Lower lobe of right lung (tissue), 2 donors: Measurements from ENCODE around the gene SEZ6L. TPM values are rescaled to one million over a fixed set of nuclear protein-coding genes. Genes with fewer than 3 reads are reported as not detected.

Experiments used
- ATAC-seq, 2 donors: fragments of 200-7000 bp; cut with Tn5 transposase; one replicate each; pipeline ENCODE4 v1.9.1; 2020 to 2022; ENCODE audit warnings: mild to moderate bottlenecking in 2 of 2, moderate library complexity in 2 of 2
- DNase-seq: peaks from one replicate; pipeline ENCODE4 v3.0.0-alpha.2; 2020
- H3K27ac ChIP-seq: fragments of 200-600 bp; one replicate; pipeline ENCODE4 v1.8.0; 2022
- H3K27me3 ChIP-seq: fragments of 200-600 bp; one replicate; pipeline ENCODE4 v1.8.0; 2022; ENCODE audit warnings: low read depth
- H3K36me3 ChIP-seq: fragments of 200-600 bp; one replicate; pipeline ENCODE4 v1.8.0; 2022; ENCODE audit warnings: mild to moderate bottlenecking
- H3K4me1 ChIP-seq: fragments of 200-600 bp; one replicate; pipeline ENCODE4 v1.8.0; 2022
- H3K4me3 ChIP-seq: fragments of 200-600 bp; one replicate; pipeline ENCODE4 v1.8.0; 2022; ENCODE audit warnings: mild to moderate bottlenecking
- H3K9me3 ChIP-seq: fragments of 200-600 bp; one replicate; pipeline ENCODE4 v1.8.0; 2022
- CTCF ChIP-seq: fragments of 200-600 bp; IDR thresholded peaks from one replicate; pipeline ENCODE4 v1.8.0; 2022; ENCODE audit warnings: antibody characterized with exemption, mild to moderate bottlenecking
- intact Hi-C: fragments of 100-400 bp; cut with DNase I; formaldehyde crosslinking; loops from one replicate; pipeline ENCODE4 v1.11.0; 2022
- total RNA-seq: library from RNA; stranded (reverse); fragmentation: NEBNext Ultra II Directional; extraction: Animal tissue kit (Norgen Biotek cat#: 25700); gene quantifications from one replicate; pipeline ENCODE4 v1.2.1, GENCODE V29; 2021
- donor health status: DM: no; HTN: yes; CAD: no; lungs with severe emphysema.

SEZ6L gene
- total RNA-seq, 1 donor from 2014 or later, result 0.24 TPM

DNA sequence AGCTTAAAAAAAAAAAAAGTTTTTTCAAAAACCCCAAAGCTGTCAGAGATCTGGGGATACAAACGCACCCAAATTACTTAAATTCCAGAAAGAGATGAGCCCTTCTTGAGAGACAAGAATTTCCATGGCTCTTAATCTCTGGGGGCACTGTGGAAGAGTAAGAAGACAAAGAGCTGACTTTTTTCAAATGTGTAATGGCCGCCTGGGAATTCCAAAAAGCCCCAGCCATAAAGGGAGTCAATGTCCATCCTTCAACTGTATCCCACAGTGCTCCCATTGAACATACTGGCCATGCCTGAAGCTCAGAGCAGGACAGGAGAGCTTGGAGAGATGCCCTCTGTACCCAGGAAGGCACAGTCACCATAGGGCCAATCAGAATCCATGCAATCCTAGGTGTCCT is 222.4 kb downstream of the SEZ6L start:
- DNase-seq (no peak), ATAC-seq (no peak)
- Histone ChIP-seq H3K36me3 (no peaks in the 10 kb centered on the region), H3K27me3 (peaks cover 11% of the 10 kb centered on the region), H3K27ac (no peak overlapping the region), H3K9me3 (no peaks in the 10 kb centered on the region), H3K4me1 (no peaks in the 10 kb centered on the region), H3K4me3 (no peak overlapping the region)
- intact Hi-C loops, result no loop called here
- no peak for TF ChIP-seq CTCF

- Histone ChIP-seq H3K27ac (no peak overlapping the region), H3K27me3 (peaks cover 4% of the 10 kb centered on the region), H3K4me3 (no peak overlapping the region), H3K36me3 (no peaks in the 10 kb centered on the region), H3K9me3 (no peaks in the 10 kb centered on the region), H3K4me1 (no peaks in the 10 kb centered on the region)
- no peak for TF ChIP-seq CTCF
- intact Hi-C loops, result no loop called here
- no peak for ATAC-seq
- no peak for DNase-seq
Measured at GRCh38 chr22:26393929-26394328, 224.7 kb downstream of the SEZ6L start.

GRCh38 chr22:26394777-26395176 is 225.5 kb downstream of the SEZ6L start:
- Histone ChIP-seq H3K4me3 (no peak overlapping the region), H3K27me3 (peaks cover 4% of the 10 kb centered on the region), H3K4me1 (no peaks in the 10 kb centered on the region), H3K9me3 (no peaks in the 10 kb centered on the region), H3K27ac (no peak overlapping the region), H3K36me3 (no peaks in the 10 kb centered on the region)
- ATAC-seq (no peak), DNase-seq (no peak)
- no peak for TF ChIP-seq CTCF
- intact Hi-C loops, result no loop called here

DNA sequence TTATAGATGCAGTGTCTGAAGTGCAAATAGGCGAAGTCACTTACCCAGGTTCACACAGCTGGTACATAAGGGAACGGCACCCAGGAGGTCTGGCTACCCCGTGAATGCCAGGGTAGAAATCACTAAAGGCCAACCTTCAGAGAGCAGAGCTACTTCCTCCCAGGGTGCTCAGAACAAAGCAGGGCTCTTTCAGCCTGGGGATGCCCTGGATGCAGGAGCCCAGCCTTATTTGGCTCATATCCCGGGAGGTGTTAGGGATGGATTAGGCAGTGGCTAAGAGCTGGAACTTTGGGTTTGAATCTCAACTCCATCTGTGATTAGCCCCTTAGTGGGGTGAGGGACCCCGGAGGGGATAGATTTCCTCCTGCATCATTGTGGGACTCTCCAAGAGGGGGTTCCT is 226.7 kb downstream of the SEZ6L start:
- no peak for ATAC-seq
- intact Hi-C loops, result no loop called here
- Histone ChIP-seq H3K27me3 (peaks cover 4% of the 10 kb centered on the region), H3K4me3 (no peak overlapping the region), H3K4me1 (no peaks in the 10 kb centered on the region), H3K27ac (no peak overlapping the region), H3K36me3 (no peaks in the 10 kb centered on the region), H3K9me3 (no peaks in the 10 kb centered on the region)
- no peak for DNase-seq
- TF ChIP-seq CTCF, result no peak

DNA sequence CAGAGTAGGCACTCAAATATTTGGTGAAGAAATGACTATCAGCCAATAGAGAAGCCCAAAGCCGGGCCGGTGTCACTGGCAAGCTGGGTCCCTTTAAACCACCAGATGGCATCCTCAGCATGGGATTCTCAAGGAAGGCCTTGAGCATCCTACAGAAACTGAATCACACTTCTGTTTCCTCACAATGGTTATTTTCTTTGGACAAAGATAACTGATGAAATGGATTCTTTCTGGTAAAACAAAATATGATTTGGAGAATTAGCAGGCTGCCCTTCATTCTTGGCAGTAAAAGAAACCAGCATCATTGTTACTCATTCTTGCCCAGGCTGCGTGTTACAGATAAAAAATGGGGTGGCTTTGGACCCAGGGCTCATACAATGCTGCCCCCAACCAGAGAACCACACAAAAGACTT is 229.5 kb downstream of the SEZ6L start:
- Histone ChIP-seq H3K27ac (no peak overlapping the region), H3K4me3 (no peak overlapping the region), H3K9me3 (no peaks in the 10 kb centered on the region), H3K27me3 (no peaks in the 10 kb centered on the region), H3K4me1 (no peaks in the 10 kb centered on the region), H3K36me3 (no peaks in the 10 kb centered on the region)
- peak; percentile 65 for TF ChIP-seq CTCF
- DNase-seq (peak; percentile 57), ATAC-seq (peak; percentile 68 to 75)
- intact Hi-C loops, result no loop called here

DNA sequence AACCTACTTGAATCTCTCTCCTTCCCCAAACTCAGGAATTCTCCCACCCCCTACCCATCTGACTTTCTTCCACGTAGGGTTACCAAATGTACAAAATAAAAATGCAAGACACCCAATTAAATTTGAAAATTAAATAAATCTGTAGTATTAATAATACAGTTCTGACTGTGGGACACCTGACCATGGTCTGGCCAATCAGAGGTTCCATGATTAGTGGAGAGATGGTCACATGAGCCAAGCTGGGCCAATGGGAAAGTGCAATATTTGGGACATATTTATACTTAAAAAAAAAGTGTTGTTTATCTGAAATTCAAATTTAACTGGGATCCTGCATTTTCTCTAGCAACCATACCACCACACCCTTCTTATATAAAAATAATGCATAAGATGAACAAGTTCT is 230.0 kb downstream of the SEZ6L start:
- Histone ChIP-seq H3K36me3 (no peaks in the 10 kb centered on the region), H3K27me3 (no peaks in the 10 kb centered on the region), H3K27ac (no peak overlapping the region), H3K4me1 (no peaks in the 10 kb centered on the region), H3K9me3 (no peaks in the 10 kb centered on the region), H3K4me3 (no peak overlapping the region)
- no peak for TF ChIP-seq CTCF
- DNase-seq, result no peak
- intact Hi-C loops, result no loop called here
- ATAC-seq, result no peak
